ENCODE data around the gene SCAMP3. TPM values are rescaled to one million over a fixed set of nuclear protein-coding genes. Genes with fewer than 3 reads are reported as not detected.

The SCAMP3 gene
- total and polyA plus RNA-seq, 10 of the 15 experiments (the other 5 are each of a cell fraction or from before 2014, with no cell fraction given), result 17.2 to 133 (median 87.3) TPM

DNA sequence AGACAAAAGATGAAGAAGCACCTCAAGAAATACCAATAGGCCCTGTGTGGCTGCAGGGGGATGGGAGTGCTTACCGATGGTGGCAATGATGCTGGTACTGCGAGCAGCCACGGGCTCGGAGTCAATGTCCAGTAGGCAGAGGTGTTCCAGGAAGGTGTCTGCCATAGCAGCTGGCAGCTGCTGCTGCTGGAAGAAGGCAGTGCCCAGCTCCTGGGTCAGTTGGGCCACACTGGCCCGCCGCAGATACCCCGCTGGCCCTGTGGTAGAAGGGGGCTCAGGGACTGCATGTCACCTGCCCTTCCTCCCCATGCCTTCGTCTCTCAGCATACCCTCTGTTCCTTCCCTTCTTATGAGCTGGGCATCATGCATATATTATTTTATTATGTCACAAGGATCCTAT, 37.9 kb upstream of the SCAMP3 start:
- no peak for TF ChIP-seq IKZF1 (conservative IDR thresholded peaks at IDR 0.05)
- no peak for TF ChIP-seq POU2F2 (IDR thresholded peaks at IDR 0.05; ENCODE audit: borderline replicate concordance, low read depth, low read length)
- no peak for TF ChIP-seq RELA (IDR thresholded peaks at IDR 0.05; ENCODE audit: borderline replicate concordance, partially characterized antibody)
- ATAC-seq (no peak), FAIRE-seq (no peak), DNase-seq (ENCODE audit: low read depth, low spot score) (no peak)
- no peak overlapping the region for H3K9ac ChIP-seq (ENCODE audit: control insufficient read depth, insufficient read depth, low read length)
- POLR2A ChIA-PET, result interaction anchor here (0.6 to 1.5 kb wide), 3 partner anchors 10 to 61 kb away, joined by 3 to 5 read pairs (median 4); no protein-coding TSS in a partner anchor
- H2AFZ ChIP-seq (ENCODE audit: control insufficient read depth, low read depth, low read length), result no peak overlapping the region
- H3K4me3 ChIP-seq, result no peak overlapping the region
- no peaks in the 10 kb centered on the region for H4K20me1 ChIP-seq (ENCODE audit: control insufficient read depth, insufficient read depth)
- no TSS peak for BruUV-seq (replicated peaks)
- RAD21 ChIA-PET (ENCODE audit: unreplicated experiment), result no interaction called here
- no peaks in the 10 kb centered on the region for H3K79me2 ChIP-seq (ENCODE audit: control insufficient read depth, insufficient read depth, low read length)
- intact Hi-C loops (cut with micrococcal nuclease; ENCODE audit: unreplicated experiment) (no loop called here), in situ Hi-C loops (cut with MboI) (no loop called here)
- H3K9me3 ChIP-seq (replicated peaks; ENCODE audit: control insufficient read depth, insufficient read depth, low read length), result no peaks in the 10 kb centered on the region
- whole genome bisulfite sequencing (ENCODE audit: insufficient coverage, insufficient replicate concordance, low lambda C conversion rate, missing lambda C conversion rate), result 81% methylated on average over 8 of the region's 8 CpGs
- H3K27ac ChIP-seq (ENCODE audit: control insufficient read depth, insufficient read depth), result no peak overlapping the region
- no peaks in the 10 kb centered on the region for H3K36me3 ChIP-seq (ENCODE audit: control insufficient read depth in 2 of 2, insufficient read depth in 2 of 2, low read length in 1 of 2)
- SMC1A ChIA-PET (ENCODE audit: uncharacterized antibody, unreplicated experiment), result no interaction called here
- no peaks in the 10 kb centered on the region; a peak in 1 of 4 replicates for H3K27me3 ChIP-seq (replicated peaks in 1 of 2; ENCODE audit: control insufficient read depth in 2 of 2, insufficient read depth in 2 of 2, low read length in 1 of 2)
- CTCF ChIA-PET, result interaction anchor here (1.2 to 2.3 kb wide), 2 partner anchors 47 to 49 kb away, joined by 3 to 9 read pairs; no protein-coding TSS in a partner anchor
- H3K4me2 ChIP-seq (ENCODE audit: control insufficient read depth, insufficient read depth), result no peak overlapping the region
- peaks cover 3% of the 10 kb centered on the region; the same call in 1 of the 2 replicates for H3K4me1 ChIP-seq (ENCODE audit: control insufficient read depth, insufficient read depth, low read length)

DNA sequence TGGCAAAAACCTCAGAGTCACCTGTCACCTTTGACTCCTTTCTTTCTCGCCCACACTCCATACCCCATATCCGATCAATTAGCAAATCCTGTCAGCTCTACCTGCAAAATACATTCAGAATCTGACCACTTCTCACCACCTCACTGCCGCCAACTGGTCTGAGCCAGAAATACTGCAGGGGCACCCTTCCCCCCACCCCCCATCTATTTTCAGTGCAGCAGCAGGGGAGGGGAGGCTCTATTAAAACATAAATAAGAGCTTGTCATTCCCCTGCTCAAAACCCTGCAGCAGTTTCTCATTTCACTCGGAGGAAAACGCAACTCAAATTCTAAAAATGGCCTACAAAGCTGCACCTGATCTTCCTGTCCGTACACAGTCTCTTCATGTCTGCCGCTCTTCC, 35.2 kb upstream of the SCAMP3 start:
- H2AFZ ChIP-seq (ENCODE audit: control insufficient read depth, low read depth, low read length), result peak overlapping the region; percentile 70
- peaks cover 3% of the 10 kb centered on the region; the same call in 1 of the 2 replicates for H3K4me1 ChIP-seq (ENCODE audit: control insufficient read depth, insufficient read depth, low read length)
- ATAC-seq, result peak; percentile 39
- no peaks in the 10 kb centered on the region for H3K36me3 ChIP-seq (ENCODE audit: control insufficient read depth in 2 of 2, insufficient read depth in 2 of 2, low read length in 1 of 2)
- no peak for TF ChIP-seq YY1 (IDR thresholded peaks at IDR 0.05; ENCODE audit: low read depth, low read length)
- TF ChIP-seq, protein P1, sequence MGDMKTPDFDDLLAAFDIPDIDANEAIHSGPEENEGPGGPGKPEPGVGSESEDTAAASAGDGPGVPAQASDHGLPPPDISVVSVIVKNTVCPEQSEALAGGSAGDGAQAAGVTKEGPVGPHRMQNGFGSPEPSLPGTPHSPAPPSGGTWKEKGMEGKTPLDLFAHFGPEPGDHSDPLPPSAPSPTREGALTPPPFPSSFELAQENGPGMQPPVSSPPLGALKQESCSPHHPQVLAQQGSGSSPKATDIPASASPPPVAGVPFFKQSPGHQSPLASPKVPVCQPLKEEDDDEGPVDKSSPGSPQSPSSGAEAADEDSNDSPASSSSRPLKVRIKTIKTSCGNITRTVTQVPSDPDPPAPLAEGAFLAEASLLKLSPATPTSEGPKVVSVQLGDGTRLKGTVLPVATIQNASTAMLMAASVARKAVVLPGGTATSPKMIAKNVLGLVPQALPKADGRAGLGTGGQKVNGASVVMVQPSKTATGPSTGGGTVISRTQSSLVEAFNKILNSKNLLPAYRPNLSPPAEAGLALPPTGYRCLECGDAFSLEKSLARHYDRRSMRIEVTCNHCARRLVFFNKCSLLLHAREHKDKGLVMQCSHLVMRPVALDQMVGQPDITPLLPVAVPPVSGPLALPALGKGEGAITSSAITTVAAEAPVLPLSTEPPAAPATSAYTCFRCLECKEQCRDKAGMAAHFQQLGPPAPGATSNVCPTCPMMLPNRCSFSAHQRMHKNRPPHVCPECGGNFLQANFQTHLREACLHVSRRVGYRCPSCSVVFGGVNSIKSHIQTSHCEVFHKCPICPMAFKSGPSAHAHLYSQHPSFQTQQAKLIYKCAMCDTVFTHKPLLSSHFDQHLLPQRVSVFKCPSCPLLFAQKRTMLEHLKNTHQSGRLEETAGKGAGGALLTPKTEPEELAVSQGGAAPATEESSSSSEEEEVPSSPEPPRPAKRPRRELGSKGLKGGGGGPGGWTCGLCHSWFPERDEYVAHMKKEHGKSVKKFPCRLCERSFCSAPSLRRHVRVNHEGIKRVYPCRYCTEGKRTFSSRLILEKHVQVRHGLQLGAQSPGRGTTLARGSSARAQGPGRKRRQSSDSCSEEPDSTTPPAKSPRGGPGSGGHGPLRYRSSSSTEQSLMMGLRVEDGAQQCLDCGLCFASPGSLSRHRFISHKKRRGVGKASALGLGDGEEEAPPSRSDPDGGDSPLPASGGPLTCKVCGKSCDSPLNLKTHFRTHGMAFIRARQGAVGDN (IDR thresholded peaks at IDR 0.05), result no peak
- TF ChIP-seq, protein P2, sequence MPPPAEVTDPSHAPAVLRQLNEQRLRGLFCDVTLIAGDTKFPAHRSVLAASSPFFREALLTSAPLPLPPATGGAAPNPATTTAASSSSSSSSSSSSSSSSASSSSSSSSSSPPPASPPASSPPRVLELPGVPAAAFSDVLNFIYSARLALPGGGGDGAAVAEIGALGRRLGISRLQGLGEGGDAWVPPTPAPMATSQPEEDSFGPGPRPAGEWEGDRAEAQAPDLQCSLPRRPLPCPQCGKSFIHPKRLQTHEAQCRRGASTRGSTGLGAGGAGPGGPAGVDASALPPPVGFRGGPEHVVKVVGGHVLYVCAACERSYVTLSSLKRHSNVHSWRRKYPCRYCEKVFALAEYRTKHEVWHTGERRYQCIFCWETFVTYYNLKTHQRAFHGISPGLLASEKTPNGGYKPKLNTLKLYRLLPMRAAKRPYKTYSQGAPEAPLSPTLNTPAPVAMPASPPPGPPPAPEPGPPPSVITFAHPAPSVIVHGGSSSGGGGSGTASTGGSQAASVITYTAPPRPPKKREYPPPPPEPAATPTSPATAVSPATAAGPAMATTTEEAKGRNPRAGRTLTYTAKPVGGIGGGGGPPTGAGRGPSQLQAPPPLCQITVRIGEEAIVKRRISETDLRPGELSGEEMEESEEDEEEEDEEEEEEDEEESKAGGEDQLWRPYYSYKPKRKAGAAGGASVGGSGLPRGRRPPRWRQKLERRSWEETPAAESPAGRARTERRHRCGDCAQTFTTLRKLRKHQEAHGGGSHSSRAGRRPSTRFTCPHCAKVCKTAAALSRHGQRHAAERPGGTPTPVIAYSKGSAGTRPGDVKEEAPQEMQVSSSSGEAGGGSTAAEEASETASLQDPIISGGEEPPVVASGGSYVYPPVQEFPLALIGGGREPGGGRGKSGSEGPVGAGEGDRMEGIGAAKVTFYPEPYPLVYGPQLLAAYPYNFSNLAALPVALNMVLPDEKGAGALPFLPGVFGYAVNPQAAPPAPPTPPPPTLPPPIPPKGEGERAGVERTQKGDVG (CRISPR knock-in tag; IDR thresholded peaks at IDR 0.05), result no peak
- peak; percentile 35; the same call in 1 of the 2 replicates for TF ChIP-seq NR2F1 (conservative IDR thresholded peaks at IDR 0.05)
- no peak for TF ChIP-seq ZNF384 (IDR thresholded peaks at IDR 0.05; ENCODE audit: borderline replicate concordance, low read depth, low read length)
- no peaks in the 10 kb centered on the region for H3K79me2 ChIP-seq (ENCODE audit: control insufficient read depth, insufficient read depth, low read length)
- no peak overlapping the region for H3K4me2 ChIP-seq (ENCODE audit: control insufficient read depth, insufficient read depth)
- 22% methylated on average over 7 of the region's 7 CpGs for WGBS (ENCODE audit: insufficient coverage, insufficient replicate concordance, low lambda C conversion rate, missing lambda C conversion rate)
- H3K27me3 ChIP-seq (replicated peaks in 1 of 2; ENCODE audit: control insufficient read depth in 2 of 2, insufficient read depth in 2 of 2, low read length in 1 of 2), result no peaks in the 10 kb centered on the region; a peak in 1 of 4 replicates
- CTCF ChIA-PET, result no interaction called here
- H3K4me3 ChIP-seq, result no peak overlapping the region
- intact Hi-C loops (cut with micrococcal nuclease; ENCODE audit: unreplicated experiment) (no loop called here), in situ Hi-C loops (cut with MboI) (no loop called here)
- peak; percentile 61 for FAIRE-seq
- SMC1A ChIA-PET (ENCODE audit: uncharacterized antibody, unreplicated experiment), result interaction anchor here (1.0 kb wide), 1 partner anchor 19 kb away, joined by 3 read pairs; no protein-coding TSS in a partner anchor
- RAD21 ChIA-PET (ENCODE audit: unreplicated experiment), result no interaction called here
- no peaks in the 10 kb centered on the region for H4K20me1 ChIP-seq (ENCODE audit: control insufficient read depth, insufficient read depth)
- H3K9me3 ChIP-seq (replicated peaks; ENCODE audit: control insufficient read depth, insufficient read depth, low read length), result no peaks in the 10 kb centered on the region
- H3K9ac ChIP-seq (ENCODE audit: control insufficient read depth, insufficient read depth, low read length), result no peak overlapping the region
- no peak for DNase-seq (ENCODE audit: low read depth, low spot score)
- no TSS peak for BruUV-seq (replicated peaks)
- no peak overlapping the region for H3K27ac ChIP-seq (ENCODE audit: control insufficient read depth, insufficient read depth)
- POLR2A ChIA-PET, result interaction anchor here (0.5 to 1.3 kb wide), 3 partner anchors 11 to 37 kb away, joined by 4 to 8 read pairs (median 5); partner anchors contain the start of gene FDPS

Measured in GM12878 (cell line).